DND-41 (cell line): ENCODE data around the gene CNDP2.

Experiments used
- ATAC-seq: fragments of 200-7000 bp; cut with Tn5 transposase; 3 replicates; pipeline ENCODE4 v1.9.1; 2021; ENCODE audit warnings: low read depth; ENCODE audit not compliant: insufficient read depth
- DNase-seq: peaks from one replicate; pipeline ENCODE4 v3.0.0-alpha.2; 2020
- H2AFZ ChIP-seq: 2 replicates; pipeline ENCODE4 v1.6.0; 2012; ENCODE audit warnings: low read depth, low read length
- H3K27ac ChIP-seq: 2 replicates; pipeline ENCODE4 v1.5.1; 2012; ENCODE audit warnings: low read length, inconsistent platforms
- H3K27me3 ChIP-seq: fragments of 200-600 bp; sonication (generic); 2 replicates; pipeline ENCODE4 v1.6.0; 2012; ENCODE audit warnings: low read length, mild to moderate bottlenecking, inconsistent platforms; ENCODE audit not compliant: insufficient read depth, poor library complexity
- H3K36me3 ChIP-seq: 2 replicates; pipeline ENCODE4 v1.5.1; 2012; ENCODE audit warnings: low read length, inconsistent platforms; ENCODE audit not compliant: insufficient read depth
- H3K4me1 ChIP-seq: 2 replicates; pipeline ENCODE4 v1.5.1; 2012; ENCODE audit warnings: mild to moderate bottlenecking, low read length; ENCODE audit not compliant: insufficient read depth
- H3K4me2 ChIP-seq: 2 replicates; pipeline ENCODE4 v1.6.0; 2012; ENCODE audit warnings: mild to moderate bottlenecking, moderate library complexity, low read length, inconsistent platforms; ENCODE audit not compliant: insufficient read depth
- H3K4me3 ChIP-seq, 2 experiments: fragments of 200-600 bp in 1 of 2; shearing (Covaris generic) in 1 of 2; 2 replicates each; pipeline ENCODE4 v1.5.1; 2012 to 2016; ENCODE audit warnings: inconsistent platforms in 2 of 2, low read length in 2 of 2, mild to moderate bottlenecking in 2 of 2, low read depth in 1 of 2, moderate library complexity in 1 of 2
- H3K79me2 ChIP-seq: 2 replicates; pipeline ENCODE4 v1.6.0; 2012; ENCODE audit warnings: low read length, inconsistent platforms; ENCODE audit not compliant: insufficient read depth
- H3K9ac ChIP-seq: 2 replicates; pipeline ENCODE4 v1.6.0; 2012; ENCODE audit warnings: low read depth, mild to moderate bottlenecking, inconsistent platforms, low read length, moderate library complexity
- H3K9me3 ChIP-seq: 2 replicates; pipeline ENCODE4 v1.5.1; 2012; ENCODE audit warnings: low read length, moderate library complexity, mild to moderate bottlenecking, inconsistent platforms; ENCODE audit not compliant: insufficient read depth, severe bottlenecking
- H4K20me1 ChIP-seq: 2 replicates; pipeline ENCODE4 v1.6.0; 2012; ENCODE audit warnings: low read length; ENCODE audit not compliant: insufficient read depth
- EZH2 ChIP-seq: IDR thresholded peaks from 3 replicates; pipeline ENCODE4 v1.6.1; 2012; ENCODE audit warnings: borderline replicate concordance, low read depth, mild to moderate bottlenecking, moderate library complexity, low read length, inconsistent platforms; ENCODE audit not compliant: severe bottlenecking
- TF ChIP-seq, protein P1 (sequence below): IDR thresholded peaks from 2 replicates; pipeline ENCODE4 v1.5.1; 2012; ENCODE audit warnings: borderline replicate concordance, low read length, moderate library complexity, mild to moderate bottlenecking; ENCODE audit not compliant: poor library complexity, severe bottlenecking; ENCODE audit errors: extremely low read depth

CNDP2 gene

DNA sequence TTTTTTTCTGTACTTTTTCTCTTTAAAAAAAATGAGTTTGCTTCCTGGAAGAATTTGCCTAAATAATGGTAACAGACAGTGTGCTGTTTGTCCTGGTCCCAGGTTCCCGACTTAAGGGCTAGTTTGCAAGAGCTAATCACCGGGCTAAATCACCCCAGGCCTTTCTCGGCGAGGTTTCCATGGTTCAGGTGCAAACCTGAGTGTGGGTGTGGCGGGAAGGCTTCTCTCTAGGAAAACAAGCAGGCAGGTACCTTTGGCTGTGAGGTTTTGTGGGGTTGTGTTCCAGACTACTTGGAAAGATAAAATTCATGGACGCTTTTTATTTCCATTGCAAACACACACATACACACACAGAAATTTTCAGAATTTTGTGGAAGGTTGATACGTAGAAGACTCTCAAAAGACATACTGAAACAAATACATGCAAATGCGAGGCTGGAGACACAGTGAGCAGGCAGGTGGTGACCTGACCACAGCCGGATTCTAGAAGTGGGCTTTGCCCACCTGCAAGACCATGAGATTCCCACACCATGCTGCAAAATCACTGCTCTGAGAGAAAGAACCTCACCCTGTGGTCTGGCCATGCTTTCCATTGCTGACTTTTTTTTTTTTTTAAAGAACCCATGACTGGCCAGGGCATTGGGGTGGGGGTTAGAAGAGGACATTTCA, 39.0 kb downstream of the CNDP2 start:
- ATAC-seq, result no peak
- H3K27ac ChIP-seq, result no peak overlapping the region
- TF ChIP-seq, protein P1, sequence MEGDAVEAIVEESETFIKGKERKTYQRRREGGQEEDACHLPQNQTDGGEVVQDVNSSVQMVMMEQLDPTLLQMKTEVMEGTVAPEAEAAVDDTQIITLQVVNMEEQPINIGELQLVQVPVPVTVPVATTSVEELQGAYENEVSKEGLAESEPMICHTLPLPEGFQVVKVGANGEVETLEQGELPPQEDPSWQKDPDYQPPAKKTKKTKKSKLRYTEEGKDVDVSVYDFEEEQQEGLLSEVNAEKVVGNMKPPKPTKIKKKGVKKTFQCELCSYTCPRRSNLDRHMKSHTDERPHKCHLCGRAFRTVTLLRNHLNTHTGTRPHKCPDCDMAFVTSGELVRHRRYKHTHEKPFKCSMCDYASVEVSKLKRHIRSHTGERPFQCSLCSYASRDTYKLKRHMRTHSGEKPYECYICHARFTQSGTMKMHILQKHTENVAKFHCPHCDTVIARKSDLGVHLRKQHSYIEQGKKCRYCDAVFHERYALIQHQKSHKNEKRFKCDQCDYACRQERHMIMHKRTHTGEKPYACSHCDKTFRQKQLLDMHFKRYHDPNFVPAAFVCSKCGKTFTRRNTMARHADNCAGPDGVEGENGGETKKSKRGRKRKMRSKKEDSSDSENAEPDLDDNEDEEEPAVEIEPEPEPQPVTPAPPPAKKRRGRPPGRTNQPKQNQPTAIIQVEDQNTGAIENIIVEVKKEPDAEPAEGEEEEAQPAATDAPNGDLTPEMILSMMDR, result no peak
- TF ChIP-seq EZH2, result no peak
- no peak for DNase-seq
- no peaks in the 10 kb centered on the region for H4K20me1 ChIP-seq
- H3K4me3 ChIP-seq, result no peak overlapping the region
- no peak overlapping the region for H2AFZ ChIP-seq
- no peaks in the 10 kb centered on the region for H3K79me2 ChIP-seq
- no peak overlapping the region for H3K9ac ChIP-seq
- H3K36me3 ChIP-seq, result no peaks in the 10 kb centered on the region
- peaks cover 4% of the 10 kb centered on the region for H3K27me3 ChIP-seq
- H3K9me3 ChIP-seq, result no peaks in the 10 kb centered on the region
- no peaks in the 10 kb centered on the region for H3K4me1 ChIP-seq
- H3K4me2 ChIP-seq, result no peak overlapping the region

DNA sequence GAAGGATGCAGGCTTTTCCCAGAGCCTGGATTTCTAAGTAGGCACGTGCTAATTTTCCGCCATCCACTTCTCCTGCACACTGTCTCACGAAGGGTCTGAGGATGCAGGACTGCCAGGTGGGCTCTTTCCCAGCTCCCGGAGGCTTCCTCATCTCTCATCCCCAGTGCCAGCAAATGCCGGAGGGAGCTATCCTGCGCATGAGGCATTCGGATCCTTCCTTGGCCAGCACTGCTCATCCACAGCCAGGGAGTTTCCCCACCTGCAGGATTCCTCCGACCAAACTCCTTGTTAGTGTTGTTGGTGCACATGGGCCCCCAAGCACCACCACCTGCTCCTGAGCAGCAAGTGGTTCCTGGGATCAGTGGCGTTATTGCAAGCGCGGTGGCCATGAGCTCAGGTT, 43.1 kb downstream of the CNDP2 start:
- Histone ChIP-seq H3K4me3 (no peak overlapping the region), H3K36me3 (no peaks in the 10 kb centered on the region), H3K4me2 (no peak overlapping the region), H3K4me1 (peaks cover 13% of the 10 kb centered on the region), H3K9ac (no peak overlapping the region), H3K27ac (no peak overlapping the region), H3K9me3 (no peaks in the 10 kb centered on the region), H4K20me1 (no peaks in the 10 kb centered on the region), H3K79me2 (no peaks in the 10 kb centered on the region), H3K27me3 (peaks cover 10% of the 10 kb centered on the region), H2AFZ (no peak overlapping the region)
- no peak for DNase-seq
- ATAC-seq, result no peak
- TF ChIP-seq, protein P1, result no peak
- TF ChIP-seq EZH2, result no peak

DNA sequence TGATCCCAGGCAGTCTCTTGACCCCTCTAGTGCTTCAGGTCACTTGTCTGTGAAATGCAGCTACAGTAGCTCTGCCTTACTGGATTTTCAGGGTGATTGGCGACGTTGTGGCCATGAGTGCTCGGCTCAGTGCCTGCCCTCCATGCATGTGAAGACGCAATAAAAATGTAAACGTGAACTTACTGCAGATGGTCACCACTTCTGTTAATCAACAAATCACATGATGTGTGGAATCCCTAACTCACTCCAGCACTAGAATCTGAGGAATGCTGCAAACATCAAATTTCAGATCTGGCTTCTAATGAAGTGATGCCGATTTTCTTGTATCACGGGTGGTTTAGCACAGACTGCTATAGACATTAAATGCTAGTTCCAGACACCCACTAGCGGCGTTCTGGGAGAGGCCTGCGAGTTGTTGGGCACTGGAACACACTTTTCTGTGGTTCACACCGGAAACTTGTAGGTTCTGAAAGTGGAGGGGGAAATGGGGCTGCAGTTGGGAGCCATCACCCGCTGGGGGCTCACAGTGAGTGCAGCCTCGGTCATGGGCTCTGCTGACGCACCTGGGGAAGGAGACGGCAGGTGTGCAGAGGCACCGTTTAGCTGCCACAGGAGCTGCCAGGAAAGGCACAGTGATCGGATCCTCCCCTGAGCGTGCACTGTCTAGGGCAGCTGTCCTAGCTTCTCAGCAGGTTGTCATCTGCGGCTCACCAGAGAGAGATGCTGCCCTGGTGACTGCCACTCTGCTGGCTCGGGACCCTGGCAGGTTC, 44.7 kb downstream of the CNDP2 start:
- H3K4me1 ChIP-seq, result peaks cover 13% of the 10 kb centered on the region
- DNase-seq, result peak; percentile 39
- H3K27ac ChIP-seq, result no peak overlapping the region

More for the DNA sequence above, 44.7 kb downstream of the CNDP2 start:
- Histone ChIP-seq H3K9ac (no peak overlapping the region), H3K4me2 (peak overlapping the region; percentile 50), H3K9me3 (no peaks in the 10 kb centered on the region), H2AFZ (no peak overlapping the region; the same call in 1 of the 2 replicates), H3K36me3 (no peaks in the 10 kb centered on the region), H3K27me3 (peaks cover 10% of the 10 kb centered on the region), H3K79me2 (no peaks in the 10 kb centered on the region), H4K20me1 (no peaks in the 10 kb centered on the region), H3K4me3 (no peak overlapping the region)
- ATAC-seq, result peak; percentile 77
- no peak for TF ChIP-seq EZH2
- TF ChIP-seq, protein P1, result no peak
